Hepatocyte (in vitro differentiated cells): ENCODE results near the gene CD36. TPM values are rescaled to one million over a fixed set of nuclear protein-coding genes. Genes with fewer than 3 reads are reported as not detected.

ENCODE experiments used
- DNase-seq: peaks from one replicate; pipeline ENCODE4 v3.0.0-alpha.2; 2016; ENCODE audit warnings: low spot score
- H2AFZ ChIP-seq: fragments of 200-600 bp; sonication (generic); 2 replicates; pipeline ENCODE4 v1.6.0; 2016; ENCODE audit warnings: antibody characterized with exemption, mild to moderate bottlenecking
- H3K27ac ChIP-seq: fragments of 200-600 bp; sonication (generic); 2 replicates; pipeline ENCODE4 v1.5.1; 2016; ENCODE audit warnings: mild to moderate bottlenecking
- H3K27me3 ChIP-seq: fragments of 200-600 bp; sonication (generic); 2 replicates; pipeline ENCODE4 v1.6.1; 2016
- H3K36me3 ChIP-seq: fragments of 200-600 bp; sonication (generic); replicated peaks from 2 replicates; pipeline ENCODE4 v1.5.1; 2016; ENCODE audit warnings: low read depth; ENCODE audit not compliant: insufficient read depth
- H3K4me1 ChIP-seq: fragments of 200-600 bp; sonication (generic); 2 replicates; pipeline ENCODE4 v1.5.1; 2016; ENCODE audit warnings: mild to moderate bottlenecking, moderate library complexity; ENCODE audit not compliant: insufficient read depth
- H3K4me2 ChIP-seq: fragments of 200-600 bp; sonication (generic); 2 replicates; pipeline ENCODE4 v1.6.0; 2016
- H3K4me3 ChIP-seq: fragments of 200-600 bp; sonication (generic); 2 replicates; pipeline ENCODE4 v1.5.1; 2016; ENCODE audit warnings: mild to moderate bottlenecking
- H3K79me2 ChIP-seq: fragments of 200-600 bp; sonication (generic); 2 replicates; pipeline ENCODE4 v1.6.0; 2017; ENCODE audit warnings: mild to moderate bottlenecking
- H3K9me2 ChIP-seq: fragments of 200-600 bp; sonication (generic); replicated peaks from 2 replicates; pipeline ENCODE4 v1.6.0; 2017; ENCODE audit warnings: mild to moderate bottlenecking; ENCODE audit not compliant: insufficient read depth
- H3K9me3 ChIP-seq: fragments of 200-600 bp; sonication (generic); 2 replicates; pipeline ENCODE4 v1.5.1; 2016; ENCODE audit warnings: low read depth, mild to moderate bottlenecking
- H4K20me1 ChIP-seq: fragments of 200-600 bp; sonication (generic); 2 replicates; pipeline ENCODE4 v1.6.0; 2016; ENCODE audit warnings: mild to moderate bottlenecking; ENCODE audit not compliant: insufficient read depth, poor library complexity, severe bottlenecking
- CTCF ChIP-seq: fragments of 200-600 bp; sonication (generic); IDR thresholded peaks from 2 replicates; pipeline ENCODE4 v1.5.1; 2016; ENCODE audit warnings: antibody characterized with exemption, mild to moderate bottlenecking; ENCODE audit not compliant: poor library complexity
- EZH2 ChIP-seq: fragments of 200-600 bp; sonication (generic); IDR thresholded peaks from 2 replicates; pipeline ENCODE4 v1.6.1; 2016; ENCODE audit warnings: antibody characterized with exemption, mild to moderate bottlenecking, borderline replicate concordance
- EZH2phosphoT487 ChIP-seq: fragments of 200-600 bp; sonication (generic); IDR thresholded peaks from one replicate; pipeline ENCODE4 v1.6.1; 2018; ENCODE audit warnings: antibody characterized with exemption, mild to moderate bottlenecking, low read depth, moderate library complexity; ENCODE audit not compliant: unreplicated experiment, severe bottlenecking
- WGBS: methylation state at CpG from one replicate; pipeline ENCODE4 v1.1.6; 2016; ENCODE audit warnings: low lambda C conversion rate; ENCODE audit errors: missing lambda C conversion rate; 5-methylcytosine and 5-hydroxymethylcytosine counted together
- polyA plus RNA-seq: library from polyadenylated mRNA; unstranded; fragments of >200 nt; fragmentation: Nextera tagmentation; extraction: Ambion mirVana; gene quantifications from 2 replicates; pipeline ENCODE4 v1.2.1, GENCODE V29; 2016
- total RNA-seq: library from RNA; depleted of rRNA; stranded (reverse); fragments of >200 nt; gene quantifications from 2 replicates; pipeline ENCODE4 v1.2.3, GENCODE V29; 2014

Gene CD36
- total and polyA plus RNA-seq, 2 experiments from 2014 or later, result 5.4 to 22.6 TPM

- Histone ChIP-seq H3K79me2 (no peaks in the 10 kb centered on the region), H4K20me1 (no peaks in the 10 kb centered on the region), H3K9me2 (no peaks in the 10 kb centered on the region), H3K36me3 (no peaks in the 10 kb centered on the region), H3K9me3 (no peaks in the 10 kb centered on the region), H3K27ac (no peak overlapping the region), H3K27me3 (no peaks in the 10 kb centered on the region), H3K4me1 (no peaks in the 10 kb centered on the region), H3K4me2 (no peak overlapping the region), H3K4me3 (no peak overlapping the region), H2AFZ (no peak overlapping the region)
- WGBS, result 87% methylated on average over 4 of the region's 4 CpGs
- TF ChIP-seq CTCF, result no peak
- no peak for TF ChIP-seq EZH2
- TF ChIP-seq EZH2phosphoT487, result no peak
- no peak for DNase-seq
Measured at GRCh38 chr7:80656029-80656428, 17.6 kb downstream of the CD36 start.

GRCh38 chr7:80659120-80660055, 20.9 kb downstream of the CD36 start:
- Histone ChIP-seq H3K9me3 (no peaks in the 10 kb centered on the region), H2AFZ (no peak overlapping the region), H3K4me2 (no peak overlapping the region), H3K27ac (no peak overlapping the region), H3K27me3 (no peaks in the 10 kb centered on the region), H3K36me3 (no peaks in the 10 kb centered on the region), H3K4me1 (no peaks in the 10 kb centered on the region), H4K20me1 (no peaks in the 10 kb centered on the region), H3K79me2 (no peaks in the 10 kb centered on the region), H3K4me3 (no peak overlapping the region), H3K9me2 (no peaks in the 10 kb centered on the region)
- peak; percentile 36 for DNase-seq
- WGBS, result 3% methylated on average over 3 of the region's 3 CpGs
- TF ChIP-seq CTCF (peak; percentile 95), EZH2phosphoT487 (no peak)

GRCh38 chr7:80660939-80661338, 22.5 kb downstream of the CD36 start:
- WGBS, result 78% methylated on average over 4 of the region's 4 CpGs
- H3K9me2 ChIP-seq, result no peaks in the 10 kb centered on the region
- no peak overlapping the region for H2AFZ ChIP-seq
- no peak overlapping the region for H3K4me2 ChIP-seq
- no peaks in the 10 kb centered on the region for H3K4me1 ChIP-seq
- no peak overlapping the region for H3K27ac ChIP-seq
- no peaks in the 10 kb centered on the region for H4K20me1 ChIP-seq
- H3K9me3 ChIP-seq, result no peaks in the 10 kb centered on the region
- H3K79me2 ChIP-seq, result no peaks in the 10 kb centered on the region
- no peaks in the 10 kb centered on the region for H3K27me3 ChIP-seq
- no peak overlapping the region for H3K4me3 ChIP-seq
- TF ChIP-seq EZH2 (no peak), EZH2phosphoT487 (no peak)
- no peak for DNase-seq
- no peaks in the 10 kb centered on the region for H3K36me3 ChIP-seq

- no peaks in the 10 kb centered on the region for H3K4me1 ChIP-seq
- no peak overlapping the region for H3K27ac ChIP-seq
- H2AFZ ChIP-seq, result no peak overlapping the region
- TF ChIP-seq EZH2 (no peak), CTCF (peak; percentile 2), EZH2phosphoT487 (no peak)
- no peaks in the 10 kb centered on the region for H4K20me1 ChIP-seq
- H3K9me2 ChIP-seq, result no peaks in the 10 kb centered on the region
- H3K27me3 ChIP-seq, result no peaks in the 10 kb centered on the region
- H3K36me3 ChIP-seq, result no peaks in the 10 kb centered on the region
- 92% methylated on average over 7 of the region's 7 CpGs for WGBS
- H3K79me2 ChIP-seq, result no peaks in the 10 kb centered on the region
- H3K9me3 ChIP-seq, result no peaks in the 10 kb centered on the region
- H3K4me3 ChIP-seq, result no peak overlapping the region
- no peak overlapping the region for H3K4me2 ChIP-seq
- no peak for DNase-seq
Measured at GRCh38 chr7:80661729-80662128, 23.3 kb downstream of the CD36 start.
